Skin epidermis (tissue), 12 donors: Measurements from ENCODE around the gene ZNF836.

Experiments used
- H3K27ac ChIP-seq, 21 experiments: fragments of 200-600 bp; sonication (generic) in 11 of 21; one replicate each; pipeline ENCODE4 v1.5.0; 2020; ENCODE audit warnings: mild to moderate bottlenecking in 3 of 21, inconsistent platforms in 2 of 21, moderate library complexity in 2 of 21
- H3K4me3 ChIP-seq, 7 experiments: fragments of 200-600 bp; sonication (generic) in 2 of 7; one replicate each; pipeline ENCODE4 v1.5.0; 2020; ENCODE audit warnings: inconsistent platforms in 2 of 7, mild to moderate bottlenecking in 2 of 7, moderate library complexity in 1 of 7

ZNF836 gene

GRCh38 chr19:52114691-52115090 is 56.7 kb downstream of the ZNF836 start:
- H3K27ac ChIP-seq = no peak overlapping the region
- no peak overlapping the region for H3K4me3 ChIP-seq

GRCh38 chr19:52112624-52113023 is 58.8 kb downstream of the ZNF836 start:
- H3K4me3 ChIP-seq = no peak overlapping the region
- H3K27ac ChIP-seq = no peak overlapping the region

- no peak overlapping the region for H3K4me3 ChIP-seq
- H3K27ac ChIP-seq = no peak overlapping the region
Measured at GRCh38 chr19:52110780-52111179, 60.6 kb downstream of the ZNF836 start.
